K562 (cell line): ENCODE data around the gene SPRN. TPM values are rescaled to one million over a fixed set of nuclear protein-coding genes. Genes with fewer than 3 reads are reported as not detected.
A peak's percentile ranks its signal among the peaks of the same experiment; 100 is the strongest.
"Not testable (repeated sequence)": the region's sequence is repeated elsewhere in the genome, so short reads cannot be mapped to it uniquely, and the experiment has no call there.

Source experiments
- ATAC-seq: fragments of 200-7000 bp; cut with Tn5 transposase; 3 replicates; pipeline ENCODE4 v1.9.1; 2020; ENCODE audit warnings: moderate library complexity
- BruUV-seq: library from RNA; stranded (reverse); fragments of 400-500 nt; replicated peaks from 2 replicates; lab custom pipeline; 2021; lab: Mats Ljungman, UMichigan
- CTCF ChIA-PET: fragments of 300-600 bp; formaldehyde crosslinking; extraction: SDS; loops from one replicate; lab custom pipeline; 2021; ENCODE audit warnings: low intra/inter-chr PET ratio; lab: Yijun Ruan, JAX
- POLR2A ChIA-PET: fragments of 300-600, 350-650 bp; sonication (Branson Sonifier 250); formaldehyde crosslinking; extraction: SDS; loops from one replicate; lab custom pipeline; 2021; ENCODE audit warnings: antibody characterized with exemption, inconsistent platforms; lab: Yijun Ruan, JAX
- DNase-seq, 4 experiments: peaks; one replicate each; pipeline versions ENCODE4 v3.0.0 to v3.0.0-alpha.2; 2011 to 2018; ENCODE audit warnings: low spot score in 3 of 4, mixed read lengths in 3 of 4; ENCODE audit errors: extremely low read depth in 1 of 4
- FAIRE-seq: peaks from 2 replicates; lab custom pipeline; 2011; peaks lifted over from hg19 to GRCh38; lab: Jason Lieb, UNC
- H2AFZ ChIP-seq: 2 replicates; pipeline ENCODE4 v1.6.0; 2011; ENCODE audit warnings: low read depth, low read length, control low read depth, inconsistent platforms
- H3K27ac ChIP-seq: fragments of 200-600 bp; 3 replicates; pipeline ENCODE4 v1.8.0; 2011; ENCODE audit warnings: low read depth, mild to moderate bottlenecking, control low read depth, inconsistent platforms, low read length, moderate library complexity, mixed read lengths; ENCODE audit errors: extremely low read depth
- H3K27me3 ChIP-seq, 2 experiments: fragments of 300-600 bp in 1 of 2; 2 replicates in 1 of 2; 3 replicates in 1 of 2; pipeline versions ENCODE4 v1.6.0 to v1.8.0; 2011; ENCODE audit warnings: inconsistent platforms in 2 of 2, low read length in 2 of 2, mild to moderate bottlenecking in 1 of 2, mixed read lengths in 1 of 2, moderate library complexity in 1 of 2; ENCODE audit not compliant: control insufficient read depth in 2 of 2, insufficient read depth in 2 of 2
- H3K36me3 ChIP-seq: fragments of 300-600 bp; 3 replicates; pipeline ENCODE4 v1.8.0; 2011; ENCODE audit warnings: mild to moderate bottlenecking, low read length, inconsistent platforms; ENCODE audit not compliant: control insufficient read depth, insufficient read depth
- H3K4me1 ChIP-seq, 2 experiments: fragments of 200-600 bp in 1 of 2; replicated peaks in 1 of 2; 2 replicates in 1 of 2; 3 replicates in 1 of 2; pipeline versions ENCODE4 v1.5.1 to v1.8.0; 2011; ENCODE audit warnings: inconsistent platforms in 2 of 2, low read length in 2 of 2, mild to moderate bottlenecking in 1 of 2, mixed read lengths in 1 of 2, moderate library complexity in 1 of 2; ENCODE audit not compliant: control insufficient read depth in 2 of 2, insufficient read depth in 2 of 2
- H3K4me2 ChIP-seq: 2 replicates; pipeline ENCODE4 v1.6.1; 2011; ENCODE audit warnings: low read length, control low read depth, inconsistent platforms, mixed read lengths; ENCODE audit not compliant: insufficient read depth
- H3K4me3 ChIP-seq: fragments of 200-600 bp; sonication (generic), shearing (Covaris generic); 2 replicates; pipeline ENCODE4 v1.5.1; 2016; ENCODE audit warnings: control low read depth, inconsistent platforms
- H3K79me2 ChIP-seq: fragments of 200-600 bp; 3 replicates; pipeline ENCODE4 v1.8.0; 2011; ENCODE audit warnings: low read length, inconsistent platforms; ENCODE audit not compliant: control insufficient read depth, insufficient read depth
- H3K9ac ChIP-seq, 2 experiments: 2 replicates each; pipeline versions ENCODE4 v1.6.0 to v1.6.1; 2011; ENCODE audit warnings: low read depth in 2 of 2, low read length in 2 of 2, control low read depth in 1 of 2, inconsistent platforms in 1 of 2, mild to moderate bottlenecking in 1 of 2, mixed read lengths in 1 of 2; ENCODE audit not compliant: insufficient read depth in 1 of 2
- H3K9me1 ChIP-seq: one replicate; pipeline ENCODE4 v1.6.0; 2011; ENCODE audit warnings: inconsistent platforms, mild to moderate bottlenecking, low read length, moderate library complexity; ENCODE audit not compliant: control insufficient read depth, insufficient read depth
- H3K9me3 ChIP-seq: replicated peaks from 2 replicates; pipeline ENCODE4 v1.5.1; 2011; ENCODE audit warnings: low read depth, low read length, inconsistent platforms; ENCODE audit not compliant: control insufficient read depth, insufficient read depth
- H4K20me1 ChIP-seq: replicated peaks from 2 replicates; pipeline ENCODE4 v1.6.1; 2011; ENCODE audit warnings: low read length, inconsistent platforms, mixed read lengths; ENCODE audit not compliant: control insufficient read depth, insufficient read depth
- POLR2G ChIP-seq: fragments of 200-400 bp; formaldehyde crosslinking; IDR thresholded peaks from 2 replicates; pipeline ENCODE4 v1.6.1; 2017; ENCODE audit warnings: low read depth, mild to moderate bottlenecking, antibody characterized with exemption, low read length, moderate library complexity
- RBFOX2 ChIP-seq: fragments of 200-400 bp; formaldehyde crosslinking; IDR thresholded peaks from 2 replicates; pipeline ENCODE4 v1.6.1; 2017; ENCODE audit warnings: low read depth, mild to moderate bottlenecking, low read length, moderate library complexity
- SMARCE1 ChIP-seq: fragments of 450-650 bp; IDR thresholded peaks from 2 replicates; pipeline ENCODE4 v1.7.1; 2016; ENCODE audit warnings: mild to moderate bottlenecking
- WGBS: fragments of 100-300 bp; shearing (Covaris generic); methylation state at CpG from one replicate; pipeline ENCODE4 v1.1.6; 2016; ENCODE audit warnings: low coverage, mixed read lengths; ENCODE audit not compliant: insufficient coverage; ENCODE audit errors: missing lambda C conversion rate; 5-methylcytosine and 5-hydroxymethylcytosine counted together
- in situ Hi-C: fragments of 300-500 bp; cut with MboI; formaldehyde crosslinking; loops from 4 replicates; pipeline ENCODE4 v1.15.0; 2018; ENCODE audit warnings: inconsistent platforms, mixed read lengths
- intact Hi-C: fragments of 100-400 bp; cut with micrococcal nuclease; formaldehyde crosslinking; loops from 2 replicates; pipeline ENCODE4 v1.14.2; 2022
- polyA plus RNA-seq, 8 experiments: library from polyadenylated mRNA; depleted of rRNA in 4 of 8; stranded (reverse) in 5 of 8; unstranded in 3 of 8; fragments of >200 nt; fragmentation: Nextera tagmentation in 2 of 8; fragmentation: Illumina TruSeq in 1 of 8; extraction: Ambion mirVana in 2 of 8; extraction: Trizol in 1 of 8; gene quantifications; 2 replicates each; pipeline versions ENCODE4 v1.2.1 to v1.2.3, GENCODE V29; 2011 to 2014; ENCODE audit warnings: inconsistent platforms in 1 of 8, missing spikeins in 1 of 8
- total RNA-seq, 7 experiments: library from RNA; depleted of rRNA in 6 of 7; stranded (reverse); fragments of >200 nt in 6 of 7; fragmentation: Illumina TruSeq in 2 of 7; extraction: Trizol in 2 of 7; gene quantifications; 2 replicates each; pipeline versions ENCODE4 v1.2.1 to v1.2.3, GENCODE V29; 2011 to 2021; ENCODE audit warnings: low replicate concordance in 1 of 7
- TF ChIP-seq, protein P1 (sequence below): fragments of 250-450 bp; sonication (Bioruptor Pico); IDR thresholded peaks from 2 replicates; pipeline ENCODE4 v1.4.0; 2020; ENCODE audit warnings: mild to moderate bottlenecking

Gene SPRN
- total and polyA plus RNA-seq, 9 of the 15 experiments (the other 6 are each of a cell fraction or from before 2014, with no cell fraction given): 0.04 TPM; not detected in 8

DNA sequence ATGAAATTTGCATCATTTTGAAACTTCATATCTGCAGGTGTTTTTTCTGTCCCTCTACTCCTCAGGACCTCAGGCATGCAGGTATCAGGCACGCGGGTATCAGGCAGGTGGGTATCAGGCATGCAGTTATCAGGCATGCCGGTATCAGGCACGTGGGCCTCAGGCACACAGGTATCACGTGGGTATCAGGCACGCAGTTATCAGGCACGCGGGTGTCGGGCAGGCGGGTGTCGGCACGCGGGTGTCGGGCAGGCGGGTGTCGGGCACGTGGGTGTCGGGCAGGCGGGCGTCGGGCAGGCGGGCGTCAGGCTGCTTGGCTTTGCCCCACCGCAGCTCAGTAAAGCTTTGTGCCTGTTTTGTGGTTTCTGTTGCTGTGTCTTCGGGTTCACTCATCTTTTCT lies 8.7 kb downstream of the SPRN start:
- ATAC-seq (no peak), DNase-seq (no peak), FAIRE-seq (no peak)
- Histone ChIP-seq H3K9me1 (no peaks in the 10 kb centered on the region), H2AFZ (no peak overlapping the region), H3K27me3 (no peaks in the 10 kb centered on the region), H3K4me2 (no peak overlapping the region), H3K36me3 (peaks cover 15% of the 10 kb centered on the region; the same call in 1 of the 3 replicates), H3K4me1 (no peaks in the 10 kb centered on the region), H3K27ac (no peak overlapping the region), H3K79me2 (no peaks in the 10 kb centered on the region), H3K4me3 (no peak overlapping the region), H4K20me1 (no peaks in the 10 kb centered on the region), H3K9ac (no peak overlapping the region), H3K9me3 (peaks cover 3% of the 10 kb centered on the region; the same call in 1 of the 2 replicates)
- in situ Hi-C loops (no loop called here), intact Hi-C loops (no loop called here)
- 96% methylated on average over 4 of the region's 25 CpGs for WGBS
- ChIA-PET POLR2A (no interaction called here), CTCF (no interaction called here)
- TF ChIP-seq RBFOX2: 0 out of 2 replicates have a peak, but pooled peaks have one; percentile 22
- no peak for TF ChIP-seq SMARCE1
- TF ChIP-seq, protein P1, sequence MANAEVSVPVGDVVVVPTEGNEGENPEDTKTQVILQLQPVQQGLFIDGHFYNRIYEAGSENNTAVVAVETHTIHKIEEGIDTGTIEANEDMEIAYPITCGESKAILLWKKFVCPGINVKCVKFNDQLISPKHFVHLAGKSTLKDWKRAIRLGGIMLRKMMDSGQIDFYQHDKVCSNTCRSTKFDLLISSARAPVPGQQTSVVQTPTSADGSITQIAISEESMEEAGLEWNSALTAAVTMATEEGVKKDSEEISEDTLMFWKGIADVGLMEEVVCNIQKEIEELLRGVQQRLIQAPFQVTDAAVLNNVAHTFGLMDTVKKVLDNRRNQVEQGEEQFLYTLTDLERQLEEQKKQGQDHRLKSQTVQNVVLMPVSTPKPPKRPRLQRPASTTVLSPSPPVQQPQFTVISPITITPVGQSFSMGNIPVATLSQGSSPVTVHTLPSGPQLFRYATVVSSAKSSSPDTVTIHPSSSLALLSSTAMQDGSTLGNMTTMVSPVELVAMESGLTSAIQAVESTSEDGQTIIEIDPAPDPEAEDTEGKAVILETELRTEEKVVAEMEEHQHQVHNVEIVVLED (CRISPR knock-in tag): no peak
- peak; percentile 38; the same call in 1 of the 2 replicates for TF ChIP-seq POLR2G
- no TSS peak for BruUV-seq

DNA sequence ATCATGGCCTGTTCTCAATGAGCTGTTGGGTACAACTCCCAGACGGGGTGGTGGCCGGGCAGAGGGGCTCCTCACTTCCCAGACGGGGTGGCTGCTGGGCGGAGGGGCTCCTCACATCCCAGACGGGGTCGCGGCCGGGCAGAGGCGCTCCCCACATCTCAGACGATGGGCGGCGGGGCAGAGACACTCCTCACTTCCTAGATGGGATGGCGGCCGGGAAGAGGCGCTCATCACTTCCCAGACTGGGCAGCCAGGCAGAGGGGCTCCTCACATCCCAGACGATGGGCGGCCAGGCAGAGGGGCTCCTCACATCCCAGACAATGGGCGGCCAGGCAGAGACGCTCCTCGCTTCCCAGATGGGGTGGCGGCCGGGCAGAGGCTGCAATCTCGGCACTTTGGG lies 10.0 kb downstream of the SPRN start:
- H3K4me2 ChIP-seq, H3K9me1 ChIP-seq, H3K4me3 ChIP-seq, H3K27me3 ChIP-seq, H2AFZ ChIP-seq, ATAC-seq, POLR2A ChIA-PET, H3K79me2 ChIP-seq, in situ Hi-C loops, H3K9me3 ChIP-seq, H4K20me1 ChIP-seq, intact Hi-C loops, FAIRE-seq, BruUV-seq, H3K9ac ChIP-seq, CTCF ChIA-PET, H3K4me1 ChIP-seq, DNase-seq, H3K27ac ChIP-seq: not testable (repeated sequence)
- WGBS: no CpG with 5 or more reads among the region's 23 CpGs
- peaks cover 28% of the 10 kb centered on the region; the same call in 1 of the 3 replicates for H3K36me3 ChIP-seq
